ENCODE data around the gene PIGO. TPM values are rescaled to one million over a fixed set of nuclear protein-coding genes. Genes with fewer than 3 reads are reported as not detected.

PIGO gene
- polyA plus RNA-seq, 1 donor from 2014 or later, result 23.9 TPM

DNA sequence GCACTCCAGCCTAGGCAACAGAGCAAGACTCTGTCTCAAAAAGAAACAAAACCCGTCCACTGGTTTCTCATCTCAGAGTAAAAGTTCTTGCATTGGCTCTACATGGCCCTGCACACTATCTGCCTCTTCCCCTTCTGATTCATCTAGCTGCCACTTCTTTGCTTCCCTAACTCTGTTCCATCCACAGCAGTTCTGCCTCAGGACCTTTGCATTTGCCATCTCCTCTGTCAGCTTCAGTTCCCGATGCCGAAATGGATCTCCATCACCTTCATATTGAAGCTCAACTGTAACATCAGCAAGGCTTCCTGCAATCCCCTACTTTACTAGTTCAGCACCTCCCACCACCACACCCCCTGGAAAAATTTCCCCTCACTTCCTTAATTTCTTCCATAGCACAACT lies 1.2 kb upstream of the PIGO start:
- H3K36me3 Mint-ChIP-seq, result peaks cover 9% of the 10 kb centered on the region
- no peaks in the 10 kb centered on the region for H3K27me3 Mint-ChIP-seq
- H3K9me3 Mint-ChIP-seq, result no peaks in the 10 kb centered on the region
- H3K27ac Mint-ChIP-seq, result peak overlapping the region in 2 of 3 donors; percentile 55 to 82
- peak overlapping the region in 2 of 4 donors; percentile 68 to 71 for H3K4me3 Mint-ChIP-seq
- H3K4me1 Mint-ChIP-seq, result peaks cover 13 to 29% (median 17%) of the 10 kb centered on the region in 3 donors

DNA sequence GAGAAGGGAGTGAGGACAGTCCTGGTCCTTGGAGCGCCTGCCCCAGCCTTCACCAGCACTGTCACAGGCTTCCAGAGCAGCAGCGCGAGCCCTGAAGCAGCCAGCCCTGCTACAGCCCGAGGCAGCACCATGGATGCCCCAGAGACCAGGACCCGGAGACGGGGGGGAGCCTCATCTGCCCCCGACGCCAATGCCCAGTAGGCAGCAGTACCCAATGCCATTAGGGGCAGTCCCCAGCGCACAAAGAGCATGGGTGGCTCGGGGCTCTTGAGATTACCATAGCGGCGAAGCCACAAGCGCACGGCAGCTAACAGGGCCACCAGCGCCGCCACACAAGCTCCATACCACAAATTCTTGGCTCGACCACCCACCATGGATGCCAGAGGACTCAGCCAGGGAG lies 4.9 kb downstream of the PIGO start:
- Mint-ChIP-seq H3K4me1 (peaks cover 6 to 18% (median 15%) of the 10 kb centered on the region in 3 donors), H3K27ac (no peak overlapping the region), H3K9me3 (no peaks in the 10 kb centered on the region), H3K27me3 (no peaks in the 10 kb centered on the region), H3K36me3 (peaks cover 8% of the 10 kb centered on the region), H3K4me3 (no peak overlapping the region)

DNA sequence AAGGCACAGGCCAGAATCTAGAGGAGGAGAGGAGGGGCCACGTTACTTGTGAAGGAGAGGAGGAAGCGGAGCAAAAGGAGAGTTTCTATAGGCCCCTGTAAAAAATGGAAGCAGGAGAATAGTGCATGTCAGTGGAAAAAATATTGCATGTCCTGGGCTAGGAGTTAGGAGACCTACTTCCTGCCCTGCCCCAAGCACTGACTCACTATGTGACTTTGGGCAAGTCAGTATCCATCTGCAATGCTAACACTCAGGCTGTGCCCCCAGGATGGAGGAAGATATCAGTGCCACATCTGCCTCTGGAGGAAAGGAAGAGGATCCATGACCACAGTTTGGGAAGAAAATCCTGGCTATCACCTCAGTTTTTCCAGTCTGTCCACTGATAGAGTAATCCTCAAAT lies 7.0 kb downstream of the PIGO start:
- no peak overlapping the region for H3K27ac Mint-ChIP-seq
- H3K4me3 Mint-ChIP-seq, result no peak overlapping the region
- peaks cover 5% of the 10 kb centered on the region for H3K36me3 Mint-ChIP-seq
- H3K9me3 Mint-ChIP-seq, result no peaks in the 10 kb centered on the region
- H3K4me1 Mint-ChIP-seq, result peaks cover 2 to 4% (median 3%) of the 10 kb centered on the region in 3 donors
- H3K27me3 Mint-ChIP-seq, result no peaks in the 10 kb centered on the region

DNA sequence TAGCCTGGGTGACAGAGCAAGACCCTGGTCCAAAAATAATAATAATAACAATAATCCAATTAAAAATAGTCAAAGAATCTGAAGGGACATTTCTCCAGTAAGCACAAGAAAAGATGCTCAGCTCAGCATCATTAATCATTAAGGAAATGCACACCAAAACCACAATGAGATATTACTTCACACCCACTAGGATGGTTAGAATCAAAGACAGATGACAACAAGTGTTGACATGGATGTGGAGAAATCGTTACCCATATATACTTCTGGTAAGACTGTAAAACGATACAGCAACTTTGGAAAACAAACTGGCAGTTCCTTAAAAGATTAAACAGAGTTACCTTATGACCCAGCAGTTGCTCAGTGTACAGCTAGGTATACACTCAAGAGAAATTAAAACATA lies 11.3 kb downstream of the PIGO start:
- H3K27me3 Mint-ChIP-seq, result no peaks in the 10 kb centered on the region
- peaks cover 3% of the 10 kb centered on the region for H3K36me3 Mint-ChIP-seq
- H3K27ac Mint-ChIP-seq, result no peak overlapping the region
- H3K4me1 Mint-ChIP-seq, result peaks cover 1 to 2% (median 1%) of the 10 kb centered on the region in 3 donors
- H3K9me3 Mint-ChIP-seq, result no peaks in the 10 kb centered on the region
- no peak overlapping the region for H3K4me3 Mint-ChIP-seq

DNA sequence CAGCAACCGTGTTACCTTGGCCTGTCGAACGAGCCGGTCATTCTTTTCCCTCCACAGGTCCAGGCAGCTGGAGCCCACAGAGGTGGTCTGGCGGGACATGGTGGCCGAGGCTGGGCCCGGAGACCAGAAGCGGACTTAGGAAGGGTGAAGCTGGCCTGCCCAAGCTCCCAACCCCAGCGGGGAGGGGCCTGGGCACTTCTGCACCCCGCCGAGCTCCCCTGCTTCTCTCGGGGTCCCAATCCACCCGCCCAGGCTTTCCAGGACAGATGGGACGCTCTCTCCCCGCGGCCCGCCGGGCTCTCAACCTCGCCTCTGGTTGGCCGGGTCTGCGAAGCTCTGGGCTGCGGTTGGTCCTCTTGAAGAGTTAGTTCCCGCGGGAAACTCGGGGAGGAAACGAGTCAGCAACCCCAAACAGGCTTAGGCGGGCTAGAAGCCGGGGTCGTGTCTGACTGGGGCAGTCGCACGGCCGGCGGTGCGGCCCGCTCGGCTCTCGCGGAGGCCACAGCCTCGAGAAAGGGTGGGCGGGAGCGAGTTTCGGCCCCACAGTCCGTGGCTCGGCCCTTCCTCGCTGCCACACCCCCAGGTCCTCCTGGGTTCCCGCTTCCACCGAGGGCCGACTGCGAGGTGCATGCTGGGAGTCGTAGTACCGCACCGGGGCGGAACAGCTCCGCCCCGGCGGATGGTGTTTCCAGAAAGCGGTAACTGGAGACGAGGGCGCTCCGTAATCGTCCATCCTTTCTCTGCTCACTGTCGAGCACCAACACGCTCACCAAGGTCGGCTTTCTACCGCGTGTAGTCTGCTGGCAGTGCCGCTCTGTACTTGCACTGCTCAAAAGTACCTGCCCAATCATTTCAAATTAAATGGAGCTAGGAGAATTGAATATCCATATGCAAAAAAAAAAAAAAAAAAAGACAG lies 16.7 kb downstream of the PIGO start, which contains the start of gene FANCG:
TSS of gene FANCG (minus strand) at position 517 of the 916 bp plus-strand sequence. CDS start at position 99, 418 bp downstream.
- Mint-ChIP-seq H3K27ac (peak within 1 kb of the TSS; percentile 50 to 96 (median 74)), H3K4me3 (peak within 1 kb of the TSS; percentile 88 to 98 (median 95)), H3K27me3 (no peaks in the 10 kb centered on the region), H3K36me3 (peaks cover 6% of the 10 kb centered on the region), H3K9me3 (no peaks in the 10 kb centered on the region), H3K4me1 (peaks cover 11 to 20% (median 14%) of the 10 kb centered on the region in 3 donors)

DNA sequence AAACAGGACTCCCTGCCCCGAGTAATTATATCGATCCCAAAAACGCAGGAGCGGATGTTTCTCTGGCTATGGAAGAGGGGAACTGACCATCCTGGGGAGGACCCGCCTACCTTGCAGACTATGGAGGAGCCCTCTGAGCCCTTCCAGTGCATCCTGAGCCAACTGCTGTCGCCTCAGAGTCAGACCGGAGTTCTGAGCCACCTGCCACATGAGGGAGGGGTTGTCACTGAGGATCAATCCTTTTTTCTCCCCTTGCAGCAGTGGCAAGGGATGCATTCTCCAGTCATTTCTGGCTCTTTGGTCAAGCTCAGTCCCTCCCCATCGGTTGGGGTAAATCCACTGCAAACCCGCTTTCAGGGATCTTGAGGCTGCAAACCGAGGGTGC lies 17.4 kb downstream of the PIGO start:
- Mint-ChIP-seq H3K27ac (peak overlapping the region; percentile 16 to 74 (median 50)), H3K4me1 (peaks cover 11 to 20% (median 14%) of the 10 kb centered on the region in 3 donors), H3K9me3 (no peaks in the 10 kb centered on the region), H3K4me3 (peak overlapping the region; percentile 88 to 98 (median 95)), H3K36me3 (peaks cover 9% of the 10 kb centered on the region), H3K27me3 (no peaks in the 10 kb centered on the region)

DNA sequence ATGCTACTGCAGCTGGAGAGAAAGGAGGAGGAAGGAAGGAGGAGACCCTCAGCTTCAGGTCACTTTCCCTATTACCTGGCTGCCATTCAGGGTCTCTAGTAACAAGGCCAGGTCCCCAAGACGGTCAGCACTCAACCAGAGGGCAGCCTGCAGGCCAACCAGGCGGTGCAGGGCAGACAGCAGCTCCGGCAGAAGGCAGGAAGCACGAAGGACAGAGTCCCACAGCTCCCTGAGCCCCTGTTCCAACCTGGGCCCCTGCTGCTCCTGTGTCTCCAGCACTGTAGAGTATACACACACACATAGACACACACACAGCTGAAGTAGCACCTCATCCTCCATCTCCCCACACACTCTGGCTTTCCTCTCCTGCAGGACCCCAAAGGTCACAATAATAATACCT lies 18.3 kb downstream of the PIGO start:
- no peaks in the 10 kb centered on the region for H3K9me3 Mint-ChIP-seq
- H3K36me3 Mint-ChIP-seq, result peaks cover 9% of the 10 kb centered on the region
- peak overlapping the region in 1 of 3 donors; percentile 63 for H3K27ac Mint-ChIP-seq
- no peaks in the 10 kb centered on the region for H3K27me3 Mint-ChIP-seq
- H3K4me3 Mint-ChIP-seq, result peak overlapping the region; percentile 63 to 98 (median 92)
- H3K4me1 Mint-ChIP-seq, result peaks cover 11 to 20% (median 19%) of the 10 kb centered on the region in 3 donors

DNA sequence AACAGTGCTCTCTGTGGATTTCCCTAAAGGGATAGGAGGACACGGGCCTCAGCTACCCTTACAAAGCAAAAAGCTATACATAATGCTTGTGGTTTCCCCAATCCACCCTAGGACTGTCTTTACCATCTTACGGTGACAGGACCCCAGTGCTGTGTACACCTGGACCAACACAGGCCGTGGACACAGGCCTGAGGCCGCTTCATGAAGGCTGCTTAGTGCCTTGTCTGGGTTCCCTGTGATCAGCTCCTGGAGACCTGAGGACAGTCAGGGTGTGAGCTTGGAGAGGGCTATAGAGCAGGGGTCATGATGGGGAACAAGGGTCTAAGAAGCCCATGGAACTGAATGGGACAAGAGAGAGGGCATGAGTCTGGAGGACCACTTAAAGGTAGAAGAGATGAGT lies 19.5 kb downstream of the PIGO start:
- H3K36me3 Mint-ChIP-seq, result peaks cover 9% of the 10 kb centered on the region
- no peaks in the 10 kb centered on the region for H3K9me3 Mint-ChIP-seq
- H3K4me3 Mint-ChIP-seq, result peak overlapping the region in 1 of 4 donors; percentile 98
- no peak overlapping the region for H3K27ac Mint-ChIP-seq
- H3K4me1 Mint-ChIP-seq, result peaks cover 16 to 25% (median 22%) of the 10 kb centered on the region in 3 donors
- H3K27me3 Mint-ChIP-seq, result no peaks in the 10 kb centered on the region

DNA sequence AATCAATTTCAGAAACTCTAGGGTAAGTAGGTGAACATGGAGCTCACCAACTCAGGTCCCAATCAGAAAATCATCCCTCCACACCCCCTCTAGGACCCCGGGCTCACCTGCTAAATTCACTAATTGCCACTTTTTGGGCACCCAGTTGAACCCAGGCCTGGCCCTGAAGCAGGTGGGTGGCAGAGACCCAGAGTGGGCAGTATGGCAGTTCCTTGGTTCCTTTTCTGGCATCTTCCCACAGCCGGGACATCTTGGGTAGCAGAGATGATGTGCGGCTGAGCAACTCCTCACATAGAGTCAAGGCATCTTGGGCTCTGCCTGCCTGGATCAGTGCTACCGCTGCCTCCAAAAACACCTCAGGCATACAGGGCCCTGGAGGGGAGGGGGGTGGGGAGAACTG lies 21.0 kb downstream of the PIGO start:
- Mint-ChIP-seq H3K4me1 (peaks cover 23 to 37% (median 27%) of the 10 kb centered on the region in 3 donors), H3K4me3 (no peak overlapping the region), H3K27me3 (no peaks in the 10 kb centered on the region), H3K36me3 (peaks cover 13% of the 10 kb centered on the region), H3K27ac (no peak overlapping the region), H3K9me3 (no peaks in the 10 kb centered on the region)

DNA sequence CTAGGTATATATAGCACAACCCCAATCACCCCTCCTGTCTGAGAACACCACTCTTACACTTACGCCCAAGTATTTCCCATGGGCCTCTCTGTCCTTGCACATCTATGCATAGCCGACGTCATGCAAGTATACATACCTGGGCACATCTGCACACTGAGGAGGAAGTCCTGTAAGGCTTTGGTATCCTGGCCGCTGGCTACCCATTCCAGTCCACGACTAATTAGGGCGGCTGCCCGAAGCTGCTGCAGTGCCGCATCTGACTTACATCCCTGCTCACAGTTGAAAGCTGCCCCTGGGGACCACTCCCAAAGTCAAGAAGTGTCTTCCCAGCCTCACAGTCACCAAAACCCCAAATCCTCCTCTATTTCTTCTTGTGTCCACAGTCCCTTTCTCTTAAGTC lies 21.6 kb downstream of the PIGO start:
- Mint-ChIP-seq H3K4me1 (peaks cover 24 to 37% (median 30%) of the 10 kb centered on the region in 3 donors), H3K27me3 (no peaks in the 10 kb centered on the region), H3K27ac (peak overlapping the region in 1 of 3 donors; percentile 88), H3K36me3 (peaks cover 13% of the 10 kb centered on the region), H3K4me3 (peak overlapping the region in 3 of 4 donors; percentile 58 to 89 (median 68)), H3K9me3 (no peaks in the 10 kb centered on the region)

DNA sequence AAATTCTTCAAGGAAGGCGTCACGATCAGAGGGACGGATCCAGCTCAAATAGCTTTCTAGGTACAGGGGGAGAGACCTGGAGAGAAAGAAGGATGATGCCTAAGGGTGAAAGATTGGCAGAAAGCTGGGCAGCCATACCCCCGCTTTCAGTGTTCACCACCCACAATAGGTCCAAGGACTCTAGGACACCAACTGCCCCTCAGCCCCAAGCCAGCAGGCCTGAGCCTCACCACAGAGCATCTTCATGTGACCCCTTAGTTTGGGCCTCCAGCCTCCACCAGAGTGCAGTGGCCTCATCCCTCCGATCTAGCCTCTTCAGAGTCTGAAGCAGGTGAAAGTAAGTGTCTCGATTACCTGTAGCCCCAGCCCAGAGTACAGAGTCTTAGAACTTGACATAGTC lies 22.2 kb downstream of the PIGO start:
- H3K4me1 Mint-ChIP-seq, result peaks cover 28 to 35% (median 31%) of the 10 kb centered on the region in 3 donors

DNA sequence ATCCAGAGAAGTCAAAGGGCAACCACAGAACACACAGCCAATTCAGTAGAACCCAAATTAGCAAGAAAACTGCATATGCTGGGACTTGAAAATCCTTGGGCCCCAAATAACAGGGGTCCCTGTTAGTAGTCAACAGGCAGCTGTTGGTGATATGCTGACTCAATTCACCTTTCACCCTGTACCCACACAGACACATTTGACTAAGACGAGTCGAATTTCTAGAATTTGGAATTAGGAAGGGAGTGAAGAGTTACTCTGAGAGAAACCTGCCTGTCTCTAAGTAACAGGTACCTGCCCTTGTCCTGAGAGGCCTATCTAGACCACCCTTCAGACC lies 23.1 kb downstream of the PIGO start:
- Mint-ChIP-seq H3K27ac (peak overlapping the region; percentile 88 to 97 (median 88)), H3K27me3 (no peaks in the 10 kb centered on the region), H3K4me3 (peak overlapping the region; percentile 89 to 97 (median 92)), H3K9me3 (no peaks in the 10 kb centered on the region), H3K4me1 (peaks cover 30 to 36% (median 32%) of the 10 kb centered on the region in 3 donors), H3K36me3 (peaks cover 15% of the 10 kb centered on the region)

More for the DNA sequence above, 22.2 kb downstream of the PIGO start:
- H3K4me3 Mint-ChIP-seq, result peak overlapping the region in 2 of 4 donors; percentile 68 to 89
- H3K27me3 Mint-ChIP-seq, result no peaks in the 10 kb centered on the region
- peaks cover 13% of the 10 kb centered on the region for H3K36me3 Mint-ChIP-seq
- peak overlapping the region in 1 of 3 donors; percentile 88 for H3K27ac Mint-ChIP-seq
- H3K9me3 Mint-ChIP-seq, result no peaks in the 10 kb centered on the region

DNA sequence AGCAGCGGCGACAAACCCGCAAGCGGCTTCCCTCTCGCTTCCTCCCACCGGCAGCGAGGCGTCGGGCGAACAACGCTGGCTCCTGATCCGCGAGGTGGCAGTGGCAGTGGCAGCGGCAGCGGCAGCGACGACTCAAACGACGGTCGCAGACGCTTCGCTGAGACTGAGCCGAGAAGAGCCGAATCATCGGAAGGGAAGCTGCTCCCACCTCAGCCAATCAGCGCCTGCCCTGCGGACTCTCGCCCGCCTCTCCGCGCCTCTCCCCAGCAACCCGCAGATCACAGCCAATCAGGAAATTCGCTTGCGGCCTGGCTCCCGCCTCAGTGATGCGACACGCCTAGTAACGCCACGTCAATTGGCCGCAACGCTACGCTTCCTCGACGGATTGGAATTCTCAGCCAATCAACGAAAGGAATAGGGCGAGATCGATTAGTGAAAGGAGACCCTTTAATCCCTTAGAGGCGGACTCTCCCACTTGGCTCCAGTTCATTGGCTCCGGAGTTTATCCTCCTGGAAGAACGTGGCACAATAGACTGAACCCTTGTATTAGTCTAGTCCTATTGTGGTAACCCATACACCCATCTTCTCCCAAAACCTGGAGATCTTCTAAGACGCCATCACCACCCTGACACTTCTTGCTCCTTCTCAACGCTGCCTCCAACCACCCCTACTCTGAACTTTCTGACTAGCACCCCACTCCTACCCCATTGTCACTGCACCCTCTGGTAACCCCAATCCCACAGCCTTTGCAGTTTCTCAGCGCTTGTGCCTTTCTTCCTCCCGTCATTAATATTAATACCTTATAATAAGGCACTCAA lies 23.7 kb downstream of the PIGO start, which contains the start of gene VCP:
TSS of gene VCP (minus strand) at position 165 of the 818 bp plus-strand sequence. CDS start 272 bp downstream, outside the sequence.
- Mint-ChIP-seq H3K27me3 (no peaks in the 10 kb centered on the region), H3K27ac (peak within 1 kb of the TSS; percentile 88 to 97 (median 88)), H3K4me3 (peak within 1 kb of the TSS; percentile 89 to 97 (median 92)), H3K4me1 (peaks cover 34 to 37% (median 37%) of the 10 kb centered on the region in 3 donors), H3K36me3 (peaks cover 17% of the 10 kb centered on the region), H3K9me3 (no peaks in the 10 kb centered on the region)

DNA sequence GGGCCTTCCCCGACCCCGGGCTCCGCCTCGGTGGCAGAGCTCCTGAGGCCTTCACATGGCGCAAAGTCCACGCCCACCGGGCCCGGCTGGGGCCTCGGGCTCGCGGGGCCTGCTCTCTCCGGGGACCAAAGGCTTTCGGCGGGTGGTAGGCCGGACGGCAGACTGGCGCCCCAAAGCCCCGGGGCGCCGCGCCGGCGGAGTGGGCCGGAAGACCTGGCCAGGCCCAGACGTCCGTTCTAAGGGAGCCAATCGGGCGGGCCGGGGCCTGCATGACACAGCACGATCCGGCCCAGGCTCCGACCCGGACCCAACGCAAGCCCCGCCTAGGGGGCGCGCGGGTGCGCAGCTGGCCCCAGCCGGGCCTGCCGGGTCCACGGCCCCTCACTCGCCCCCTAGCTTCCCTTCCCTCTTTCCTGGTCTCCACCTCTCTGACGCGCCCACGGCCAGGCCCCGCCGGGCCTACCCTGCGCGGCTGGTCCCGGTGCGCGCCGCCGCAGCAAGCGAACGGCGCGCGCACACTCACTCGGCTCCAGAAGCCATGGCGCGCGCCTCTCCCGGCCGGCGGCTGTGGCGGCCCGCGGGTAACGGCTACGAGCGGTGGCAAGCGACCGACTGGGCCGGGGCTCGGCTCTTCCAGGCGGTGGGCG lies 24.5 kb downstream of the PIGO start:
- Mint-ChIP-seq H3K27ac (peak overlapping the region; percentile 88 to 97 (median 88)), H3K9me3 (no peaks in the 10 kb centered on the region), H3K27me3 (no peaks in the 10 kb centered on the region), H3K36me3 (peaks cover 17% of the 10 kb centered on the region), H3K4me3 (peak overlapping the region; percentile 89 to 97 (median 92)), H3K4me1 (peaks cover 37 to 42% (median 39%) of the 10 kb centered on the region in 3 donors)

Measured in IgD-negative memory B cell (primary cell).